Right cardiac atrium (tissue), 5 donors: ENCODE data around the gene ZNF431. TPM values are rescaled to one million over a fixed set of nuclear protein-coding genes. Genes with fewer than 3 reads are reported as not detected.

Experiments
- ATAC-seq, 2 donors: fragments of 200-7000 bp; cut with Tn5 transposase; one replicate each; pipeline versions ENCODE4 v1.8.0 to v1.9.1; 2020; ENCODE audit warnings: moderate library complexity in 2 of 2, mild to moderate bottlenecking in 1 of 2
- DNase-seq, 3 donors: peaks; one replicate each; pipeline ENCODE4 v3.0.0-alpha.2; 2020
- H3K27ac ChIP-seq: one replicate; pipeline ENCODE4 v1.5.1; 2013; ENCODE audit warnings: mild to moderate bottlenecking, low read length, control low read depth, moderate library complexity
- H3K27me3 ChIP-seq: one replicate; pipeline ENCODE4 v1.6.1; 2013; ENCODE audit not compliant: control insufficient read depth, insufficient read depth
- H3K4me1 ChIP-seq: one replicate; pipeline ENCODE4 v1.6.1; 2013; ENCODE audit warnings: low read length; ENCODE audit not compliant: control insufficient read depth, insufficient read depth
- H3K4me3 ChIP-seq: one replicate; pipeline ENCODE4 v1.5.1; 2013; ENCODE audit warnings: low read length, control low read depth
- H3K9me3 ChIP-seq: one replicate; pipeline ENCODE4 v1.6.1; 2013; ENCODE audit warnings: low read length; ENCODE audit not compliant: control insufficient read depth
- WGBS: extraction: QIAGEN DNeasy Blood & Tissue Kit; methylation state at CpG from one replicate; pipeline ENCODE4 v1.1.7; 2013; 5-methylcytosine and 5-hydroxymethylcytosine counted together
- intact Hi-C, 4 donors: fragments of 100-400 bp; cut with DNase I; formaldehyde crosslinking; loops; one replicate each; pipeline versions ENCODE4 v1.11.0 to v1.14.0; 2022 to 2023
- long read RNA-seq, 4 donors: library from polyadenylated mRNA; unstranded; transcript quantifications; one replicate each; pipeline ENCODE4 v2.0.0, GENCODE V29; 2020 to 2021
- polyA plus RNA-seq: library from polyadenylated mRNA; stranded (reverse); fragments of 200-250 nt; gene quantifications from one replicate; pipeline ENCODE4 v1.2.3, GENCODE V29; 2013
- total RNA-seq, 4 donors: library from RNA; stranded (reverse); fragmentation: NEBNext Ultra II Directional; extraction: Animal tissue kit (Norgen Biotek cat#: 25700); gene quantifications; one replicate each; pipeline ENCODE4 v1.2.1, GENCODE V29; 2021
- donor health status: healthy with polysubstance abuse.
- donor health status: DM: no; HTN: yes; CAD: no.
- donor health status: DM: no; HTN: no; CAD: no.
- donor health status: DM: no; HTN: yes; CAD: no; lungs with severe emphysema.
- donor health status: DM: yes; HTN: yes; CAD: no.

The ZNF431 gene
- 10 to 100 TPM in 1 of 4 donors, 1 to 10 TPM in 3; 8.0 to 12.5 (median 9.5) TPM for total RNA-seq
- polyA plus RNA-seq: 6.2 TPM
- long read RNA-seq, donor 1, partial matches to known transcripts: 0 of 4 reads
- long read RNA-seq, donor 1, other reads (novel, unspliced or antisense): 4 of 4 reads
- long read RNA-seq, donor 2: 0 reads
- long read RNA-seq, donor 3, partial matches to known transcripts: 0 of 5 reads
- long read RNA-seq, donor 3, other reads (novel, unspliced or antisense): 5 of 5 reads
- long read RNA-seq, donor 4, partial matches to known transcripts: 1 of 3 reads
- long read RNA-seq, donor 4, other reads (novel, unspliced or antisense): 2 of 3 reads

DNA sequence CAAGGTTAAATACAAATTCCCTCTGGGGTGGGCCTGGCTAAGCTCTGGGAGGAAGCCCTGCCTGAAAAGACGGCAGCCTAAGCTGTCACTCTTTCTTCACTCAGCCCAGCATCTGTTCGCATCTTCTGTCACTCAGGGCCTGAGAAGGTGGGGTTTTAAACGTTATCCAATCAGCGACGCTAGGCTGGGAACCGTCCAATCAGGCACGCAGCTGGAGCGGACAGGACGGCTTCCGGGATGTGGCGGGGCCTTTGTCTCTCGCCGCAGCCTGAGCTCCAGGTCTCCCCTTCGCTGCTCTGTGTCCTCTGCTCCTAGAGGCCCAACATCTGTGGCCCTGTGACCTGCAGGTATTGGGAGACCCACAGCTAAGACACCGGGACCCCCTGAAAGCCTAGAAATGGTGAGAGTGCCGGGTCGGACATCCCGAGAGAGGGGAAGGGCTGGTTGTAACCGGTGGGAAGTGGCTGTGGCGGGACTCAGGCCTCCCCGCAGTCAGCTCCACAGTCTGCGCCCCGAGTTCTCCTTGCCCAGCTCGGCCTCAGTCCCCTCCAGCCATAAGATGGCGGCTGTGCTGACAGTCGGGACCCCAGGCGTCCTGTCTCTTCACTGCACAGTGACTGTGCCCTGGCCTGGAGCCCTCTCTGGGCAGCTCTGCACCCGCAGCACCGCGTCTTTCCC, at the start of gene ZNF431:
Gene ZNF431, plus strand, starts transcription at position 254 of the 678 bp plus-strand sequence. Its CDS starts 144 bp downstream, at position 398.
- intact Hi-C loops: no loop called here
- no peaks in the 10 kb centered on the region for H3K4me1 ChIP-seq
- peak; percentile 99 to 100 for ATAC-seq

DNA sequence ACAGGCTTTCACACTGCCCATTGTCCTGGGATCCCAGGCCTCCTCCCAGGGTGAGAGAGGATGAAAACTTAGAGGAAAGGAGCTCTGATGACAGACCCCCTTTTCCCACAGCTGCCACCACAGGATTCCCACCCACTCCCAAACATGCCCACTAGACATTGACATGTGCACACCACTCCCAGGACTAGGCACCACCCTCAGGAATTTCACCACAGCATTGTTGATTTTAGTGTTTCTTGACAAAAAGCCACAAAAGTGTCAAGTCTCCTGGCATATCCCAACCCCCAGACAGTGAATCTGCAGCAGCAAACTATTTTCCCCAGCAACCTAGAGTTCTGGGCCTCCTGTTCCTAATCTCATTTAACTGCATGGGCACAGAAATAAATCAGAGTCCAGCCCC, 49.7 kb upstream of the ZNF431 start:
- intact Hi-C loops: no loop called here
- Histone ChIP-seq H3K27ac (no peak overlapping the region), H3K4me1 (no peaks in the 10 kb centered on the region), H3K9me3 (no peaks in the 10 kb centered on the region), H3K4me3 (no peak overlapping the region), H3K27me3 (no peaks in the 10 kb centered on the region)
- DNase-seq (no peak), ATAC-seq (no peak)

More for the DNA sequence above, at the start of gene ZNF431:
- H3K9me3 ChIP-seq: no peaks in the 10 kb centered on the region
- peak within 1 kb of the TSS; percentile 46 for H3K27ac ChIP-seq
- WGBS: under 1% methylated on average over 30 of the region's 30 CpGs
- no peaks in the 10 kb centered on the region for H3K27me3 ChIP-seq
- peak; percentile 93 to 97 (median 95) for DNase-seq
- H3K4me3 ChIP-seq: peak within 1 kb of the TSS; percentile 53

DNA sequence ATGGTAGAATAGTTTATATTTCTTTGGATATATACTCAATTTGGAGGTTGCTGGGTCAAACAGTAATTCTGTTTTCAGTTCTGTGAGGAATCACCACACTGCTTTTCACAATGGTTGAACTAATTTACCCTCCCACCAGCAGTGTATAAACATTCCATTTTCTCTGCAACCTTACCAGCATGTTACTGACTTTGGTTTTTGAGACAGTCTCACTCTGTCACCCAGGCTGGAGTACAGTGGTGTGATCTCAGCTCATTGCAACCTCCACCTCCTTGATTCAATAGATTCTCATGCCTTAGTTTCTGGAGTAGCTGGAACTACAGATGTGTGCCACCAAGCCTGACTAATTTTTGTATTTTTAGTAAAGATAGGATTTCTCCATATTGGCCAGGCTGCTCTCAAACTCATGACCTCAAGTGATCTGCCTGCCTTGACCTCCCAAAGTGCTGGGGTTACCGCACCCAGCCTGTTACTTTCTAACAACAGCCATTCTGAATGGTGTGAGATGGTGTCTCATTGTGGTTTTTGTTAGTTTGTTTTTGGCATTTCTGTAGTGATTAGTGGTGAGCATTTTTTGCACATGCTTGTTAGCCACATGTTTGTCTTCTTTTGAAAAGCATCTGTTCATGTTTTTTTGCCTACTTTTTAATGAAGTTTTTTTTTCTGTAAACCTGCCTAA, 47.4 kb upstream of the ZNF431 start:
- DNase-seq (no peak), ATAC-seq (no peak)
- intact Hi-C loops: no loop called here
- WGBS: 96% methylated on average over 1 of the region's 1 CpG
- H3K4me3 ChIP-seq: no peak overlapping the region
- no peaks in the 10 kb centered on the region for H3K4me1 ChIP-seq
- H3K9me3 ChIP-seq: no peaks in the 10 kb centered on the region
- no peaks in the 10 kb centered on the region for H3K27me3 ChIP-seq
- no peak overlapping the region for H3K27ac ChIP-seq

DNA sequence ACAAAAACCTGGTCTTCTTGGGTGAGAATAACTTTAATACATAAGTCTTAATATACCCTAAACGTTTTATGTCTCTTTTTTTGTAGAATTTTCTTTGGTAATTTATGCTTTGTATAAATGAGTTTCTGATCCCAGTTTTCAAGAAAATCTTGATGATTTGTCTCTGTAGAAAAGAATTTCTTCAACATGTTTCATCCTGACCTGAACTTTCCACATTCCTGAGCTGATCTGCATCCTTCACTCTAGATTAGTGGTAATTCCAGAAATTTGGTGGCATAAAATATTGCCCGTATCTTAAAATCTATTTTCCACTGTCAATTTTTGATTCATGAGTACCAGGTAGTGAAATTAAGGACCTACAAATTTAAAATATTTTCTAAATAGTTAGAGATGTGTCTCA, 43.5 kb upstream of the ZNF431 start:
- Histone ChIP-seq H3K4me3 (no peak overlapping the region), H3K4me1 (no peaks in the 10 kb centered on the region), H3K9me3 (no peaks in the 10 kb centered on the region), H3K27ac (no peak overlapping the region), H3K27me3 (no peaks in the 10 kb centered on the region)
- DNase-seq (no peak), ATAC-seq (no peak)
- 92% methylated on average over 2 of the region's 2 CpGs for WGBS
- intact Hi-C loops: no loop called here

DNA sequence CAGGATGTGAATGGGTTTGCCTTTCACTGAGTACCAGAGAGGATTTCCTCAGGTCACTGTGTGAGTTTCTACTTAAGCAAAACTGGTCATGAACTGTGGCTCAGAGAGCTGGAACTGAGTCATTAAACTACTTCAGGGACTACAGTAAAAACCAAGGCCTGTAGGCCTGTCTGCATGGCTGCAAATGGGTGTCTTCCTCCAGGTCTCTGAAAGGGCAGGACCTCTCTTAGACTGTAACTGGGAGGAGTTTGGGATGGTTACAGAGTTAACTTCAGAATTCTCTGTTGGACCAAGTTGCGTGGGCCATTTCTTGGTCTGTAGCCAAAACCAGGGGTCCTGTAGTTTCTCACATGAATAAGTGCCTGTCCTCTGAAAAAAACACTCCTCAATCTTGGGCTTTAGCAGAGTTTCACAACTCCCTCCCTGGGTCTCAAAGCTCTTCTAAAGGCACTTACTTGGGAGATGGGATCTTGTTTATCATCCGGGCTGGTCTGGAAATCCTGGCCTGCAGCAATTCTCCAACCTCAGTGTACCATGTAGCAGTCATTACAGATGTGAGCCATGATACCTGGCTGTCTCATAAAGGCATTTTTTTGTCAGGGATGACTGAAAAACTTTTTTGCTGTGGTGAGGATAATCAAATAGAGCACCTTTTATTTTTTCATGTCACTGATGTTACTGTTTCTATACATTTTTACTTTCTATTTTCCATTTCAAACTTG, 40.2 kb upstream of the ZNF431 start:
- H3K27ac ChIP-seq: no peak overlapping the region
- no peaks in the 10 kb centered on the region for H3K27me3 ChIP-seq
- ATAC-seq (no peak), DNase-seq (no peak)
- no peak overlapping the region for H3K4me3 ChIP-seq
- H3K4me1 ChIP-seq: no peaks in the 10 kb centered on the region
- intact Hi-C loops: no loop called here
- 79% methylated on average over 2 of the region's 2 CpGs for WGBS
- no peaks in the 10 kb centered on the region for H3K9me3 ChIP-seq

DNA sequence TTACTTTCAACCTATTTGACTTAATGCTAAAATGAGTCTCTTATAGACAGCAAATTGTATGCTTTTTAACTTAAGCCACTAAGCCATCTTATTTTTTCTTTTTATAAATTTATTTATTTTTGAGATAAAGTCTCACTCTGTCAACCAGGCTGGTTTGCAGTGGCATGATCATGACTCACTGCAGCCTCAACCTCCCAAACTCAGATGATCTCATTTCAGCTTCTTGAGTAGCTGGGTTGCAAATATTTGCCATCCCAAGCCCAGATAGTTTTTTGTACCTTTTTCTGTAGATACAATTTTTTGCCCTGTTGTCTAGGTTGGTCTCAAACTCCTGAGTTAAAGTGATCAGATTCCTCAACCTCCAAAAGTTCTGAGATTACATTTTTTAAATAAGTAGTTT, 32.7 kb upstream of the ZNF431 start:
- DNase-seq (no peak), ATAC-seq (no peak)
- Histone ChIP-seq H3K9me3 (no peaks in the 10 kb centered on the region), H3K4me1 (no peaks in the 10 kb centered on the region), H3K27me3 (no peaks in the 10 kb centered on the region), H3K27ac (no peak overlapping the region), H3K4me3 (no peak overlapping the region)
- intact Hi-C loops: no loop called here

DNA sequence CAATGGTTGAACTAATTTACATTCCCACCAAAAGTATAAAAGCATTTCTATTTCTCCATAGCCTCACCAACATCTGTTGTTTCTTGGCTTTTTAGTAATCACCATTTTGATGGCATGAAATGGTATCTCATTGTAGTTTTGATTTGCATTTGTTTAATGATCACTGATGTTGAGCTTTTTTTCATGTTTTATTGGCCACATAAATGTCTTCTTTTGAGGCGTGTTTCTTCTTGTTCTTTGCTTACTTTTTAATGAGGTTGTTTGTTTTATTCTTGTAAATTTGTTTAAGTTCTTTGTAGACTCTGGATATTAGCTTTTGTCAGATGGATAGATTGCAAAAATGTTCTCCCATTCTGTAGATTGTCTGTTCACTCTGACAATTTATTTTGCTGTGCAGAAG, 31.7 kb upstream of the ZNF431 start:
- Histone ChIP-seq H3K27me3 (no peaks in the 10 kb centered on the region), H3K27ac (no peak overlapping the region), H3K9me3 (no peaks in the 10 kb centered on the region), H3K4me1 (no peaks in the 10 kb centered on the region), H3K4me3 (no peak overlapping the region)
- DNase-seq (no peak), ATAC-seq (no peak)
- intact Hi-C loops: no loop called here
- 94% methylated on average over 1 of the region's 1 CpG for WGBS

DNA sequence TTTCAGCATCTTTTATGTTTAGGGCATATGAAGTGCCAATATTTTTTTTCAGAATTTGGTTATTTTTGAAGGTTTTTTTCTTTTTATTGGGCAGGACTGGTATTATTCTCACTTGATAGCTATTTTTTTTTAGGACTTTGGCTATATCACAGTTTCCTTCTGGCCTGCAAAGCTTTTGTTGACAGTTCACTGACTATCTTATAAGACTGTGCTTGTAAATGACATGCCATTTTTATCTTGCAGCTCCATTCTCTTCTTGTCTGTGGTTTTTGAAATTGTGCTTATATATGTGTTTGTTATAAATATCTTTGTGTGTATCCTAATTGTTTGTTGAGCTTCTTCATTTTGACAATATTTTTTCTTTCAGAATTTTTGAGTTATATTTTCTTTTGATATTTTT, 26.4 kb upstream of the ZNF431 start:
- ATAC-seq: no peak
- DNase-seq: no peak
- Histone ChIP-seq H3K27me3 (no peaks in the 10 kb centered on the region), H3K27ac (no peak overlapping the region), H3K4me1 (no peaks in the 10 kb centered on the region), H3K9me3 (no peaks in the 10 kb centered on the region), H3K4me3 (no peak overlapping the region)
- intact Hi-C loops: no loop called here

DNA sequence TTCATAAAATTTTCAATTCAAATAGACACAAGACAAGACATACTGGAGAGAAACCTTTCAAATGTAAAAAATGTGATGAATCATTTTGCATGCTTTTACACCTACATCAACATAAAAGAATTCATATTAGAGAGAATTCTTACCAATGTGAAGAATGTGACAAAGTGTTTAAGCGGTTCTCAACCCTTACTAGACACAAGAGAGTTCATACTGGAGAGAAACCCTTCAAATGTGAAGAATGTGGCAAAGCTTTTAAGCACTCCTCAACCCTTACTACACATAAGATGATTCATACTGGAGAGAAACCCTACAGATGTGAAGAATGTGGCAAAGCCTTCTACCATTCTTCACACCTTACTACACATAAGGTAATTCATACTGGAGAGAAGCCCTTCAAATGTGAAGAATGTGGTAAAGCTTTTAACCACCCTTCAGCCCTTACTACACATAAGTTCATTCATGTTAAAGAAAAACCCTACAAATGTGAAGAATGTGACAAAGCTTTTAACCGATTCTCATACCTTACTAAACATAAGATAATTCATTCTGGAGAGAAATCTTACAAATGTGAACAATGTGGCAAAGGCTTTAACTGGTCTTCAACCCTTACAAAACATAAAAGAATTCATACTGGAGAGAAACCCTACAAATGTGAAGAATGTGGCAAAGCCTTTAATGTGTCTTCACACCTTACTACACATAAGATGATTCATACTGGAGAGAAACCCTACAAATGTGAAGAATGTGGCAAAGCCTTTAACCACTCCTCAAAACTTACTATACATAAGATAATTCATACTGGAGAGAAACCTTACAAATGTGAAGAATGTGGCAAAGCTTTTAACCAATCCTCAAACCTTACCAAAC, 24.6 kb upstream of the ZNF431 start:
- Histone ChIP-seq H3K27ac (no peak overlapping the region), H3K4me3 (no peak overlapping the region), H3K9me3 (no peaks in the 10 kb centered on the region), H3K4me1 (no peaks in the 10 kb centered on the region), H3K27me3 (no peaks in the 10 kb centered on the region)
- intact Hi-C loops: no loop called here
- 97% methylated on average over 2 of the region's 2 CpGs for WGBS
- ATAC-seq (no peak), DNase-seq (no peak)

DNA sequence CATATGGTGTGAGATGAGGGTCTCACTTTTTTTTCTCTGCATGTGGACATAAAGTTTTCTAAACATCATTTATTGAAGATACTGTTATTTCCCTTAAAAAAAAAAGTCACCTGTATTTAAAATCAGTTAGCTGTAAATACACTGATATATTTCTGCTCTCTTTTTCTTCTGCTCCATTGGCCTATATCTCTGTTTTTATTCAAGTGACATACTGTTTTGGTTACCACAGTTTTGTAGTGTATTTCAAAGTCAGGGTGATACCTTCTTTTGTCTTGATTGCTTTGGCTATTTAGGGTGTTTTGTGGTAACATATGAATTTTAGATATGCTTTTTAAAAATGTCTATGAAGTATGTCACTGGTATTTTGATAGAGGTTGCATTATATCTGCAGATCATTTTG, 15.8 kb upstream of the ZNF431 start:
- Histone ChIP-seq H3K4me3 (no peak overlapping the region), H3K27ac (no peak overlapping the region), H3K27me3 (no peaks in the 10 kb centered on the region), H3K9me3 (no peaks in the 10 kb centered on the region), H3K4me1 (no peaks in the 10 kb centered on the region)
- no peak for DNase-seq
- no peak for ATAC-seq
- intact Hi-C loops: no loop called here
